Upper lobe of right lung (tissue), 1 donor: Measurements from ENCODE around the gene INAFM2. TPM values are rescaled to one million over a fixed set of nuclear protein-coding genes. Genes with fewer than 3 reads are reported as not detected.

Source experiments
- ATAC-seq: fragments of 200-7000 bp; cut with Tn5 transposase; one replicate; pipeline ENCODE4 v1.9.1; 2020; ENCODE audit warnings: mild to moderate bottlenecking, moderate library complexity
- DNase-seq: peaks from one replicate; pipeline ENCODE4 v3.0.0-alpha.2; 2020
- H3K27ac ChIP-seq: fragments of 200-600 bp; one replicate; pipeline ENCODE4 v1.8.0; 2022
- H3K27me3 ChIP-seq: fragments of 200-600 bp; one replicate; pipeline ENCODE4 v1.8.0; 2022; ENCODE audit warnings: mild to moderate bottlenecking
- H3K36me3 ChIP-seq: fragments of 200-600 bp; one replicate; pipeline ENCODE4 v1.8.0; 2022
- H3K4me1 ChIP-seq: fragments of 200-600 bp; one replicate; pipeline ENCODE4 v1.8.0; 2022
- H3K4me3 ChIP-seq: fragments of 200-600 bp; one replicate; pipeline ENCODE4 v1.8.0; 2022; ENCODE audit warnings: mild to moderate bottlenecking
- H3K9me3 ChIP-seq: fragments of 200-600 bp; one replicate; pipeline ENCODE4 v1.8.0; 2022
- CTCF ChIP-seq: fragments of 200-600 bp; IDR thresholded peaks from one replicate; pipeline ENCODE4 v1.8.0; 2022; ENCODE audit warnings: antibody characterized with exemption
- intact Hi-C: fragments of 100-400 bp; cut with DNase I; formaldehyde crosslinking; loops from one replicate; pipeline ENCODE4 v1.11.0; 2022
- total RNA-seq: library from RNA; stranded (reverse); fragmentation: NEBNext Ultra II Directional; extraction: Animal tissue kit (Norgen Biotek cat#: 25700); gene quantifications from one replicate; pipeline ENCODE4 v1.2.1, GENCODE V29; 2021
- donor health status: DM: no; HTN: yes; CAD: no; lungs with severe emphysema.

INAFM2 gene
- total RNA-seq, 1 donor from 2014 or later: 39.5 TPM

- Histone ChIP-seq H3K9me3 (no peaks in the 10 kb centered on the region), H3K27ac (no peak overlapping the region), H3K36me3 (peaks cover 9% of the 10 kb centered on the region), H3K4me3 (no peak overlapping the region), H3K27me3 (no peaks in the 10 kb centered on the region), H3K4me1 (no peaks in the 10 kb centered on the region)
- no peak for TF ChIP-seq CTCF
- intact Hi-C loops: no loop called here
- DNase-seq: no peak
- ATAC-seq: no peak
Measured at GRCh38 chr15:40298216-40298935, 25.1 kb upstream of the INAFM2 start.

- intact Hi-C loops: no loop called here
- H3K27me3 ChIP-seq: no peaks in the 10 kb centered on the region
- H3K27ac ChIP-seq: no peak overlapping the region
- DNase-seq (no peak), ATAC-seq (no peak)
- TF ChIP-seq CTCF: no peak
- H3K4me1 ChIP-seq: no peaks in the 10 kb centered on the region
- H3K9me3 ChIP-seq: no peaks in the 10 kb centered on the region
- H3K36me3 ChIP-seq: peaks cover 9% of the 10 kb centered on the region
- H3K4me3 ChIP-seq: no peak overlapping the region
Measured at GRCh38 chr15:40300367-40300766, 23.1 kb upstream of the INAFM2 start.

- no peak for TF ChIP-seq CTCF
- H3K4me1 ChIP-seq: peaks cover 1% of the 10 kb centered on the region
- DNase-seq (no peak), ATAC-seq (no peak)
- intact Hi-C loops: no loop called here
- no peak overlapping the region for H3K4me3 ChIP-seq
- H3K27ac ChIP-seq: no peak overlapping the region
- no peaks in the 10 kb centered on the region for H3K9me3 ChIP-seq
- H3K27me3 ChIP-seq: no peaks in the 10 kb centered on the region
- peaks cover 9% of the 10 kb centered on the region for H3K36me3 ChIP-seq
Measured at GRCh38 chr15:40300771-40301170, 22.7 kb upstream of the INAFM2 start.

- no peaks in the 10 kb centered on the region for H3K9me3 ChIP-seq
- H3K4me3 ChIP-seq: no peak overlapping the region
- ATAC-seq (no peak), DNase-seq (no peak)
- no peak for TF ChIP-seq CTCF
- H3K27me3 ChIP-seq: no peaks in the 10 kb centered on the region
- intact Hi-C loops: no loop called here
- peaks cover 9% of the 10 kb centered on the region for H3K36me3 ChIP-seq
- H3K27ac ChIP-seq: no peak overlapping the region
- peaks cover 5% of the 10 kb centered on the region for H3K4me1 ChIP-seq
Measured at GRCh38 chr15:40301467-40302179, 21.9 kb upstream of the INAFM2 start.

- Histone ChIP-seq H3K9me3 (no peaks in the 10 kb centered on the region), H3K4me3 (no peak overlapping the region), H3K27ac (no peak overlapping the region), H3K36me3 (peaks cover 8% of the 10 kb centered on the region), H3K4me1 (peaks cover 5% of the 10 kb centered on the region), H3K27me3 (no peaks in the 10 kb centered on the region)
- ATAC-seq (no peak), DNase-seq (no peak)
- no peak for TF ChIP-seq CTCF
- intact Hi-C loops: no loop called here
Measured at GRCh38 chr15:40302288-40302886, 21.1 kb upstream of the INAFM2 start.
